Activated CD4-positive, alpha-beta T cell treated with anti-CD3 and anti-CD28 coated beads for 1 hour (primary cell): ENCODE measurements around the gene MARK2.
A peak's percentile ranks its signal among the peaks of the same experiment; 100 is the strongest.

Experiments
- DNase-seq: peaks from one replicate; pipeline ENCODE4 v3.0.0-alpha.2; 2020

The MARK2 gene

DNA sequence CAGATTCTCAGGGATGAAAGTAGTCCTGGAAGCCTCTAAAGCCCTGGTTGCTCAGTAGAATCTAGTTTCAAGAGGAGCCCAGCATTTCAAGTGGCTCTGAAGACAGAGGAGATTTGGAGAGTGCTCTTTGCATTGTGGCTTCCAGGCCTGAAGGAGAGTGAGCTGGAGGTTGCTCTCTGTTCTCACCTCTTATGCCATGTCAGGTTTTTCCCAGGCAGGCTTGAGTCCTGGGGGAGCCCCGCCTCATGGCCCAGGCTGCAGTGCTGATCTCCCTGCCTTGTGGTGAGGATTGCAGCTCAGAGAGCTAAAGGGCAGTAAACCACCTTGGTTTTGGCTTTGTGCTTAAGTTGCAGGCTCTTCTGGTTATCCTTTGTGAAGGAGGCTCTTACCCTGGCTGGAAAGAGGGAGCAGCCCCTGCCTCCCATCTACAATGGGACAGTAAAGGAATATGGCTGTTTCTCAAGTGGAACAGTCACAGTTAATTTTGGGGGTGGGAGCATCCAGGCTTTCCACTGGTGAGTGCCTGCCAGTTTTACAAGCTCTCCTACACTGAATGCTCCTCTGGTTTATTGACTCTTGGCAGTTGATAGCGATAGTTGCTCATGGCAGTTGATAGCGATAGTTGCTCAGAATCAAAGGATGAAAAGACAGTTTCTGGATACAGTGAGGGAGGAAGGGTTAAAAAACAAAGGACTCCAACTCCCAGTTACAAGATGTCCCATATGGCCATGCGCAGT lies 45.5 kb downstream of the MARK2 start:
- DNase-seq: no peak

DNA sequence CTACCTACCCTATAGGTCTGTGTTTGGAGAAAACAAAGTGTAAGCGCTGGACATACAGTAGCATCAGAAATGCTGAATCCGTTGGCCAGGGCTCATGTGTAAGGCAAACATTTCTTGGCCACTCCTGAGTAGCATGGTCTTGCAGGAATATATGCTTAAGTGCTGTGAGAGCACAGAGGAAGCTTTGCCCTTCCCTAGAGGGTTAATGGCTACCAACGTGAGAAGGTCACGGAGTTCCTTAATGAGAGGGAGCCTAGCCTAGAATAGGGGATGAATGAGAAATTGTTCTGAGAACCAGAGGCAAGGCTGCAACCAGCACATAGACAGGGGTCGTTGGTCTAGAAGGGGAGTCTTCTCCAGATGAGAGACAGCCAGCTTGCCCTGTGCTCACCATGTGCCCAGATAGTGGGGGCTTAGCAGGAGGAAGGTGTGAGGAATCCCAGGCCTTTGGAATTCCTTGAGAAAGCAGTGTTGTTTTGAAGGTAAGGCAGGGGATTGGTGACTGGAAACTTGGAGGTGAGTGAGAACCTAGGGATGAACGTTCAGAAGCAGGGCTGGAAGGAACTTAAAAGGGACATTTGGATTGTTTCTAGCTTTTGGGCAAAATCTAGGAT lies 48.6 kb downstream of the MARK2 start:
- DNase-seq: no peak

DNA sequence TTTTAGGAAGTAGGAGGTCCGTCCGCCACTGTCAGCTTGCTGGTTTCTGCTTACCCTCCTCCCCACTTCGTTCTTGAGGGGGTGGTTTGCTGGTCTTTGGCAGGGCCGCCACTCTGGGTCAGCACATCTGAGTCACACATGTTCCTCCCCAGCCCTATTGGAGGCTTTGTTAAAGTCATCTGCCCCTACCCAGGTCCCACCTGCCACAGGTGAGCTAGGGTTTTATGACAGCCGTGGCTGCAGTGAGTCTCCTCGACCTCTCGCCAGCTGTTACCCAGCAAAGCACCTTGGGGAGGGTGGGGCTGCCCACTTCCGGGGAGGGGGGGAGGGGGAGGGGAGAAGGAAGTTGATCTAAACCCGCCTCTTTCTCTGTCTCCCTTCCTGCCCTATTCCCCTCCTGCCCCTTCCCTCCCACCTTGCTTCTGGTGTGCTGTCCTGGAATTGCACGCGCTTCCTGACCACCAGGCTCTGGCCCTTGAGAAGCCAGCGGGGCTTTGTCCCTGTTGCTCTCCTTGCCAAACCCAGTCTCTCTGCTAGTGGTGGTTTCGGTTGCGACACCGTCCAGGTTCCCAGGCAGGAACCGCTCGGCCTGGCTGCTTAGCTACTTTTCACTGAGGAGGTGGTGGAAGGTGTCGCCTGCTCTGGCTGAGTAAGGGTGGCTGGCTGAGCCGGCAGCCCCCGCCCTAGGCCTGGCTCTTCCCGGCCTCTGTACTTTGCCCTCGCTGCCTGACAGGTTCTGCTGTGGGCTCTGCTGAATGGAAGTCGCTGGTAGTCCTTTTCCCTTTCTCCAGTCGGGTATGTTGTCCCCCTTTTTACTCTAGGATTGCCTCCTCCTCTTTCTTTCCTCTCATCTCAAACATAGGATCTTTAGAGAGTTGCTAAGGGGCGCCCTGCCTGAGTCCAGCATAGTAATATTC lies 49.5 kb downstream of the MARK2 start:
- DNase-seq: peak; percentile 51

DNA sequence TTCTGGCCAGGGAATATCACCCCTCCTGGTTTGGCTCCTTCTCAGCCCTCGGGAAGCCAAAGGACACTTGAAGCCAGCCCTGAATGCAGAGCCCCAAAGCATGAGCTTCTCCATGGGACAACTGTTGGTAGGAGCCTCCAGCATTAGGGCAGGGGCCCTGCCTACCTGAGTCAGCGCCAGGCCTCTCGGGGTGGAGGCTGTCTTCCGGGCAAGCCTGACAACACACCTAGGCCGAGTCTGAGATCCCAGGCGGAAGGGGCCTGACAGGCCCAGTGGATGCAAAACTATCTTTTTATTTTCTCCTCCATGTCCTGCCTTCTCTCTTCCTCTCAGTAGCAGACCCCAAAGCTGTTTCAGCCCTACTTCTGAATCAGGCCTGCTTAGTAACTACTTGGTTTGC lies 50.4 kb downstream of the MARK2 start:
- DNase-seq: no peak

DNA sequence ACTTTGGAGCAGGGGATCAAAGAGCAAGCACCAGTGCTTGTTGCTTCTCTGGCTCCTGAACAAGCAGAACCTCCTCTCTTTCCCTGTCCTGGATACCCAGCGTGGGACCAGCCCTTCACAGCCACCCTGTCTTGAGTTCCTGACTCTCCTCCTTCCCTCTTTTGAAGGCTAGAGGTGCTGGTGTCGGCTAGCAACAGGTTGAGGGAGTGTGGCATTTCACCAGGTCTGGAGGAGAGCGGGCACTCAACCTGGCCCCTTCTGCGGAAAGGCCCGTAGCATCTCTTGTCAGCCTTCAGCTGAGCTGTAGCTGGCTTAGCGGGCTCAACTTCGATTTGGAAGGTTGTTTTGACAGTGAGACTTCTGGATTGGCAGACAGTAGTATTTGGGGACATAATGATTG lies 51.5 kb downstream of the MARK2 start:
- DNase-seq: no peak

DNA sequence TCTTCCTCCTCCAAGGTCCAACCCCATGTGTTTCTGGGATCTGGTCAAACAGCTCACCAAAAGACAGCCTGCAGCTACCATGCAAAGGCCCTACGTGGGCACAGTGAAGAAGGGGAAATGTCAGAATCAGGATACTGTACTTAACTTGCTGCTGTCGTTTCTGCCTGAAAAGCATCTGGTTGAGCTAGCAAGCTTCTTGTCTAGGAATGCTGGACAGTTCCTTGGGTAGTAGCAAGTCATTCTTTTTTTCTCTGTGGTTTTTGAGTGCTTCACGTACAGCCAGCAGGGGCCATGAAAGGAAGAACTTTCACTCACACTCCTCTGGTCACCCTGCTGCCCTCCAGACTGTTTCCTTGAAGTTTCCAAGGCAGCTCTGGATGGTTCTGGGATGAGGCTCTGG lies 53.3 kb downstream of the MARK2 start:
- no peak for DNase-seq

DNA sequence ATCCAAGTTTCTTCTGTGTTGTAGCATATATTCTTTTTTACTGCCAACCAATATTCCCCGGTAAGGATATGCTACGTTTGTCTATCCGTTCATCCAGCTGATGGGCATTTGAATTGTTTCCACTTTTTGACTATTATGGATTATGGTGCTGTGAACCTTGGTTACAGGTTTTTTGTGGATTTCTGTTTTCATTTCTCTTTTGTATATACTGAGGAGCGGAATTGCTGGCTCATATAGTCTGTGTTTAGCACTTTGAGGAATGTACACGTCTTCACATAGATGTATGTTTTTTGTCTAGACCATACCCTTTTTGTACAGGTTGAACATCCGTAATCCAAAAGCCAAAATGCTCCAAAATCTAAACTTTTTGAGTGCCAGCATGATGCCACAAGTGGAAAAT lies 54.4 kb downstream of the MARK2 start:
- DNase-seq: no peak

DNA sequence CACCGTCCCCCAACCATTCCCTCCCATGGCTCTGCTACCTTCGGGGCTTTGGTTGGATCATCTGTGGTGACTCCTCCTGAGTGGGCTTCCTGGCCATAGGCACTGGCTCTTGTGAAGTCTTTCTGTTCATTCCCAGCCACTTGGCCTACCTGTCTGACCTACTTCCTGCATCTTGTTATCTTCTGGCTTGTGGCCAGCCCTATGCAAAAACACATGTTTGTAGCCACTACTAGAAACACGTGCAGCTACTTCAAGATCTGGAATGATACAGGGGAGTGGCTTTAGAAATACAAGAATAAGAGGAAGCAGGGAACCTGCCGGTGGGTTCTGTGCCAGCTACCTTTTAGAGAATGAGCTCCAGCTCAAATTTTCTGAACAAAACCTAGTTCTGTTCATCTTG lies 57.2 kb downstream of the MARK2 start:
- DNase-seq: no peak

DNA sequence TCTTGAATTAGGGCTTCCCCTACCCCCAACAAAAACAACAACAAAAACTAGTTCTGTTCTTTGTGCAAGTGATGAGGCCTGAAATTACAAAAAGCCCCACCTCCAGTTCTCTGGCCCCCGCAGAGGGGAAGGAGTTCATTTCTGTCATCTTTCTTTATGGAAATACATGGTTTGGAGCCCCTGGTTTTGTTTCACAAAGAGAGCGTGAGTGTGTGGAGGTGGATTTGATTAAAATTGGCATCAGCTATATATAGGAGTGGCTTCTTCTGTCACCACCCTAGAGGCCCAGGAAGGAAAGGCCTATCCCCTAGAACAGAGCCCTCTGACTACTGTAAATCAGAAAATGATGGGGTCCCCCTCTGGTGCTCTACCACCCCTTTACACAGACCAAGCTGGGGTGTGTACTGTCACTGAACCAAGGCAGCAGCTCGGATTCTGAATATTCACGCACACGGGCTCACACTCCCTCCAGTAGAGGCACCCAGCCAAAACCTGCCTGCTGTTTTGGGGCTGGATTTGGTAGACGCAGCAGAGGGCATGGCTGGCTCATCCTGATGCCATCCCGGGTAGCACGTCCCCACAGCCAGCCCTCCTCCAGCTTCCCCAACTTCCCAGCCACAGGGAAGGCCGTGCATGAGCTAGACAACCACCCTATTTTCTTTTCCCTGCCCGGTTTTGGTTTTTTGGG lies 58.7 kb downstream of the MARK2 start:
- no peak for DNase-seq

DNA sequence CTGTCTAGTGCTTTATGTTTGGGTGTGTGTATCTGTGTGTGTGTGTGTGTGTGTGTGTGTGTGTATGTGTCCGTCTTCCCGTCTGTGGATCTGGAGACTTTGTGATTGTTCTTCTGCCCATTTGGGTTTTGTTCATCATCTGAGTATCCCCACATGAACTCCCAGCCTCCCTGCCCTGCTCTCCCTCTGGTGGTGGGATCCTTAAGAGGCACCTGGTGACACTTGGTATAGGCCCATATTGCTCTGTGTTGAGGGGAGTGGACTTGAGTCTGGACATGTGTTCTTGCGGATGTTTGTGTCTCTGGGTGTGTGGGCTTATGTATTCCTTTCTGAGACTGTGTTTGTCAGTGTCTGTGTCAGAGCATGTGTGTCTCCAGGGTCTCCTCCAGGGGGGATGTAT lies 62.8 kb downstream of the MARK2 start:
- no peak for DNase-seq

DNA sequence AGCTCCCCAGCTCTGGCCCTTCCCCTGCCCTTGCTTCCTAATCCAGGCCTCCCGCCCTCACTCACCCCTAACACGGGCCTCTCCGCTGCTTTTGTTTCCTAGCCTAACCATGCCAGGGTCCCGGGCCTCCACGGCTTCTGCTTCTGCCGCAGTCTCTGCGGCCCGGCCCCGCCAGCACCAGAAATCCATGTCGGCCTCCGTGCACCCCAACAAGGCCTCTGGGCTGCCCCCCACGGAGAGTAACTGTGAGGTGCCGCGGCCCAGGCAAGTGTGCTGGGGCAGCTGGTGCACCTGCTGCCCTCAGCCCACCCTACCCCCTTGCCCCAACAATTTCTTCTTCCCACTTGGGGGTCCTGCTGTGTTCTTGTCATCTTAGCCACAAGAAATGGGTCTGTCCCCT lies 65.0 kb downstream of the MARK2 start:
- no peak for DNase-seq

DNA sequence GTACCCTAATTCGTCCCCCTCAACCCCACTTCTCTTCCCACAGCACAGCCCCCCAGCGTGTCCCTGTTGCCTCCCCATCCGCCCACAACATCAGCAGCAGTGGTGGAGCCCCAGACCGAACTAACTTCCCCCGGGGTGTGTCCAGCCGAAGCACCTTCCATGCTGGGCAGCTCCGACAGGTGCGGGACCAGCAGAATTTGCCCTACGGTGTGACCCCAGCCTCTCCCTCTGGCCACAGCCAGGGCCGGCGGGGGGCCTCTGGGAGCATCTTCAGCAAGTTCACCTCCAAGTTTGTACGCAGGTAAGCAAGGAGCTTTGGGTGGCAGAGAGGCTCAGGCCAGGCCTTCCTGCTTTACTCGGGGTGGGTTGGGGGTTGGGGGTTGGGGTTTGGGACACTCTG lies 65.8 kb downstream of the MARK2 start:
- no peak for DNase-seq

DNA sequence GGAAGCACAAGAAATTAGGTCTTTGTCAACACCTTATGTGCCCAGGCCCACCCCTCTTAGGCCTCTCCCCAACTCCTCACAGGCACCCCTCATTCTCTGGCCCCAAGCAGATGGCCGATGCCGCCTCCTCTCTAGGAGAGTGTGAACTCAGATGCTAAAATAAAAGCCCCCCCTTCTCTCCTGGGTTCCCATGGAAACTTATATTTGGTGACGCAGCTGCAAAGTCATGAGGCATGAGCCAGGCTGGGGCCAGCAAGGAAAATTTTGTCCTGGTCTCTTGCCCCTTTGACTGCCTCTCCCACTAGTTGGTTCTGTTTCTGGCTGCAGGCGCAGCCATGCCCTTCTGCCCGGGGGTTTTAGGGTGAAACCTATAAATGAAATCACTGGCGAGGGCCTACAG lies 66.3 kb downstream of the MARK2 start:
- DNase-seq: no peak

DNA sequence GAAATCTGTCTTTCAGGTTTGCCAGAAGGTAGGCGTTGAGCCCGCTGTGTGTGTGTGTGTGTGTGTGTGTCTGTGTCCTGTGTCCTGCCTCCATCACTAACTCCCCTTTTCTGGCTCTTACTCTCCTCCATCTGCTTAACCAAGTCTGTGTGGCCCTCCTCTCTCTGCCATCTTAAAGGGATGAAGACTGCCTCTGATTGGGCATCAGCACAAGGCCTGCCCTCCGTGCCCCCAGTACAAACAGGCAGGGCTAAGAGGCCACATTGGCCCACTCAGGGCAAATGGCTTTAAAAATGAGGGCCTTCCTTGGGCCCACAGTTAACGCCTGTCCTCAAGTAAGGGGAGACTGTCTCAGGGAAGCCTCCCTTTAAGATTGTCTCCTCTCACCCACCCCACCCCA lies 67.2 kb downstream of the MARK2 start:
- no peak for DNase-seq

DNA sequence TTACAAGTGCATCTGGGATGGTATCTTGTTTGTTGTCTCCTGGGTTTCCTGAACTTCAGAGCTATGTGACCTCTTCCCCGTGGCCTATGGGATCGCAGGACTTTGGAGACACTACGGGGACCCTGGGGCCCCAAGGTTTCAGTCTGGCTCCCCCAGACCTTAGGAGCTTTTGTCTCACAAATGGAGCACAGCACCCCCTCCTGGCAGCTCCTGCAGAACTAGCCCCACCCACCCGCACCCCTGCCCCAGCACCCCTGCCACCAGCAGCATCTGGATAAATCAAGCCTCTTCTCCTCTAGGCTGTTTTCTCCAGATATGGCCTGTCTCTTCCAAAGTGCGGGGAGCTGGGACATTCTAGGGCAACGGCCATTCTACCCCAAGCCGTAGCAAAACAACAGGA lies 67.7 kb downstream of the MARK2 start:
- DNase-seq: peak; percentile 34

DNA sequence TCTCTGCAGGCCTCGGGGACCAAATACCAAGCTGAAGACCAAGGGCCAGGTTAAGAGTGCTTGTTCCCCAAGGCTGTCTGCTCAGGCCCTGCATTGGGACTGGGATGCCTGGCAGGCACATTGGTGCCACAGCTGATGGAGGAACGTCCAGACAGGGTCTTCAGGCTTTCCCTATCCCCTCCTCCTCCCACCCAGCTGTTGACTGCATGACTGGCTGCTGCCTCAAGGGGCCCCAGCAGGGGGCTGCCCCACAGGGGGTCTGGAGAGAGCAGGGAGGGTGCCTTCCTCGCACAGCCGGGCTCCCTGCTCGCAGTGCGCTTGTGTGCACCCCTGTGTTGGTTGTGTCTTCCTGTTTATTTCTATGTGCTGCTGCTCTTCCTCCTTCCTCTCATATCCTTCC lies 68.2 kb downstream of the MARK2 start:
- DNase-seq: no peak

DNA sequence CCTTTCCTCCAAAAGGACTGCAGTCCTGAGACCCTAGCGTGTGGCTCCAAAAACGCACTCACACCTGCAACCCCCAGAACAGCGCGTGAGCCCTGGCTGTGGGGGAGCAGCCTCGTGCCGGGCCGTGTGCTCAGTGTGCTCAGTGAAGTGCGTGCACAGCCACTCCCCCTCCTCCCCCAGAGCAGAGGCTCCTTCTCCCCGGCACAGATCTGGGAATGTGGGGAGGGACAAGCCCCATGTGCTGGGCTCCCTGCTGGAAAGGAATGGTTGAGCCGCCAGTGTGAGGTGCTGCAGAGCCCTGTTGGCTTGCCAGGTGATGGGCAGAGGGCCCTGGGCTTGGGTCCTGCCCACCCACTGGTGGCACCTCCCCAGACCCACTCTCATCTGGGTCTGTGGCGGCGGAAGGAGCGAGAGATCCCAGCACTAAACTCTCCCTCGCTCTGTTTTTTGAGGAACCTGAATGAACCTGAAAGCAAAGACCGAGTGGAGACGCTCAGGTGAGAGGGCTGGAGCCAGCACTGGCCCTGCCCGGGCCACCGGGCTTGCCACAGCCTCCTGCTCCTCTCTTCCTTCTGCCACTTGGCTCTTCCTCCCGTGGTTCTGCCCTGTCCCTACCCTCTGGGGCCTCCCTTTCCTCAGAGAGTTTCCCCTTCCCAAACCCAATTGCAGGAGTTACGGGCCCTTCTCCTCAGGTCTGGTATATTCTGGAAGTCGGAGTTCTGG lies 69.1 kb downstream of the MARK2 start:
- no peak for DNase-seq

DNA sequence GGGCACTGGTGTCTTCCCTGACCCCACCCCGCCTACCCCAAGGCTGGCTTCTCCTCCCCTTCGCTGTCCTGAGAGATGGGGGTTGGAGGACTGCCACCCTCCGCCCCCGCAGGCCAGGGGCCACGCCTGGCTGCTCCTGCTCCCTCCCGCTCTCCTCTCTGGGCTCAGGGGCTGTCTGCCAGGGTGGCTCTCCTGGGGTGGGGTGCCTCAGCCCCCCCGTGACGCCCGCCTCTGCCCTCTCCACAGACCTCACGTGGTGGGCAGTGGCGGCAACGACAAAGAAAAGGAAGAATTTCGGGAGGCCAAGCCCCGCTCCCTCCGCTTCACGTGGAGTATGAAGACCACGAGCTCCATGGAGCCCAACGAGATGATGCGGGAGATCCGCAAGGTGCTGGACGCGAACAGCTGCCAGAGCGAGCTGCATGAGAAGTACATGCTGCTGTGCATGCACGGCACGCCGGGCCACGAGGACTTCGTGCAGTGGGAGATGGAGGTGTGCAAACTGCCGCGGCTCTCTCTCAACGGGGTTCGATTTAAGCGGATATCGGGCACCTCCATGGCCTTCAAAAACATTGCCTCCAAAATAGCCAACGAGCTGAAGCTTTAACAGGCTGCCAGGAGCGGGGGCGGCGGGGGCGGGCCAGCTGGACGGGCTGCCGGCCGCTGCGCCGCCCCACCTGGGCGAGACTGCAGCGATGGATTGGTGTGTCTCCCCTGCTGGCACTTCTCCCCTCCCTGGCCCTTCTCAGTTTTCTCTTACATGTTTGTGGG lies 69.9 kb downstream of the MARK2 start:
- no peak for DNase-seq

DNA sequence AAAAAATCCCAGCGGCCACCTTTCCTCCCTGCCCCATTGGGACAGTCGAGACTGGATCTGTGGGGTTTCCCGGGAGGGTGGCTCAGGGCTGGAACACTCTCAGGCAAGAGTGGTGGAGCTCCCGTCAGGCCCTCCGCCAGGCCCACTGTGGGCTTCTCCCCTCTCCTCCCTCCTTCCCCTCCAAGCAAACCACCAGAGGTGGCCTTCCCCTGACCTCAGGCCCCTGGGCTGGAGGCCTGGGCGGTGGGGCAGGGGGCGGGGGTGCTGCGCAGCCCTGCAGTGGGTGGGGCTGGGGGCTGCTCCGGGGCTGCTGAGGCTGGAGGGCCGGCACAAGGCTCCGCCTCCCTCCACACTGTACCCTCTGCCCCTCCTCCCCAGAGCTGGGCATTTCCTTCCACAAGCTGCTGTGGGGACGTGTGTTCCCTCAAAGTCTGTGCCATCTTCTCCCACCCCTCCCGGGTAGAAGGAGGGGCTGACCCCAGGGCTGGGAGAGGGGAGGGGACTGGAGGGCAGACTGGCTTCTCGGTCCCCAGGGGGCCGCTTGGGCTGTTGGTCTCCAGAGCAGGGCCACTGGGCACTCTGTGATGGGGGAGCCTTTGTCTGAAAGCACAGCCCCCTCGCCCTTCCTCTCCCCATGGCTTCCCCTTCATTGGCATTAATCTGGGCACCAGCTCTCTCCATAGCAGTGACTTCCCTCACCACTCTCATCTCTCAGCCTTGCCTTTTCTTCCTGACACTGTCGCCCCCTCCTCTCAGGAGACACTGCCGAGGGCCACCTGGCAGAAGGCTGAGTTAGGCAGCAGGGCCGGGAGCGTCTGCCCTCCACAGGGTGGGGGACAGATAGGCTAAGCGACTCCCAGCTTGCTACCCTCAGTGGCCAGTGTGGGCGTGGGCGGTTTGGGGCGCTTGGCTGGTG lies 70.9 kb downstream of the MARK2 start:
- DNase-seq: no peak

DNA sequence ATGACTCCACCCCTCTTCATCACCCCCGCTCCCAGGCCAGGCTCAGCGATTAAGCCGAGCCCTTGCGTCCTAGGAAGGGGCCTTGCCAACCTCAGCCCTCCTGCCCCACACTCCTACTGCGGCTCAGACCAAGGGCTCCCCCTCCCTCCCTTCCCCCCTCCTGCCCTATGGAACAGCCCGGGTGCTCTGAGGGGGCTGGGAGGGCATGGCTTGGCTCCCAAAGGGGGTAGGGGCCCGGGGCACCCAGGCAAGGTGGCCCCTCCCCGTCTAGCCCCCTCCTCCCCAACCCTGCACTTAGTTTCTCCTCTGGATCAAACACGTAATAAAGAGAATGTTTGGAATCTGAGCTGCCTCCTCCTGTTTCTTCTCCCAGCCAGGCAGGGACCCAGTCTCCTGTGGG lies 71.8 kb downstream of the MARK2 start:
- DNase-seq: no peak

DNA sequence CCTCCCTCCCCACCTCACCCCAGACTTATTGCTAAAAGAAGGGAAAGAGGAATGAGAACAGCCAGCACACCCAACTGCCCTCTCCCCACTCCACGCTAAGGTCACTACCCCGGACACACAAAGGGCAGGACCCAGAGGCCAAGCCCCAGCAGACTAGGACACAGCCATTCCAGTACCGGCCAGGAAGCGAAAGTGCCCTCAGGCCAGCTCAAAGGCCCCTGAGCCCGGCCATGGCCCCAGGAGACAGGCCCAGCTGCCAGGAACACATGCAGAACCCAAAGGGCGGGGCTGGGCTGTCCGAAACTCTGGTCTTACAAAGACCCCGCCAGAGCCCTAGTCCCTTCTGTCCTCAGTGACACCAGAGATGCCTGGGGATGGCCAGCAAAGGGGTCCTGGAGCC lies 72.5 kb downstream of the MARK2 start:
- DNase-seq: no peak
